MCF 10A (cell line): Measurements from ENCODE around the gene DYRK1A. TPM values are rescaled to one million over a fixed set of nuclear protein-coding genes. Genes with fewer than 3 reads are reported as not detected.

Experiments
- BruUV-seq: library from RNA; stranded (reverse); fragments of 400-500 nt; replicated peaks from 2 replicates; lab custom pipeline; 2021; lab: Mats Ljungman, UMichigan
- CTCF ChIA-PET: fragments of 300-600 bp; sonication (Branson Sonifier 250); formaldehyde crosslinking; extraction: SDS; loops from one replicate; lab custom pipeline; 2021; ENCODE audit warnings: antibody characterized with exemption, inconsistent platforms; lab: Yijun Ruan, JAX
- POLR2A ChIA-PET: fragments of 300-600, 350-650 bp; sonication (Branson Sonifier 250); formaldehyde crosslinking; extraction: SDS; loops from one replicate; lab custom pipeline; 2020; ENCODE audit warnings: antibody characterized with exemption, inconsistent platforms; lab: Yijun Ruan, JAX
- DNase-seq: peaks from one replicate; pipeline ENCODE4 v3.0.0-alpha.2; 2018; ENCODE audit not compliant: unreplicated experiment
- H3K27ac Mint-ChIP-seq: one replicate; pipeline ENCODE4 v1.8.0; 2022; ENCODE audit warnings: mild to moderate bottlenecking, low read depth, mixed read lengths; ENCODE audit not compliant: unreplicated experiment
- H3K27me3 Mint-ChIP-seq: one replicate; pipeline ENCODE4 v1.8.0; 2022; ENCODE audit warnings: mixed read lengths; ENCODE audit not compliant: insufficient read depth, unreplicated experiment
- H3K36me3 Mint-ChIP-seq: one replicate; pipeline ENCODE4 v1.8.0; 2022; ENCODE audit warnings: mild to moderate bottlenecking, moderate library complexity, mixed read lengths; ENCODE audit not compliant: insufficient read depth, unreplicated experiment
- H3K4me1 Mint-ChIP-seq: one replicate; pipeline ENCODE4 v1.8.0; 2022; ENCODE audit warnings: mixed read lengths; ENCODE audit not compliant: insufficient read depth, unreplicated experiment
- H3K4me3 Mint-ChIP-seq: one replicate; pipeline ENCODE4 v1.8.0; 2022; ENCODE audit warnings: mild to moderate bottlenecking, moderate library complexity, mixed read lengths; ENCODE audit not compliant: unreplicated experiment
- H3K9me3 Mint-ChIP-seq: one replicate; pipeline ENCODE4 v1.8.0; 2022; ENCODE audit warnings: mixed read lengths; ENCODE audit not compliant: unreplicated experiment
- intact Hi-C: fragments of 100-400 bp; cut with micrococcal nuclease; formaldehyde crosslinking; loops from 2 replicates; pipeline ENCODE4 v1.14.1; 2022
- total RNA-seq: library from RNA; stranded (reverse); gene quantifications from 2 replicates; pipeline ENCODE4 v1.2.3, GENCODE V29; 2022
- TF ChIP-seq, protein P1 (sequence below): fragments of 200-600 bp; IDR thresholded peaks from one replicate; pipeline ENCODE4 v1.8.0; 2022; ENCODE audit warnings: antibody characterized with exemption, mild to moderate bottlenecking; ENCODE audit not compliant: unreplicated experiment

Gene DYRK1A
- total RNA-seq, 1 experiment from 2014 or later, result 58.6 TPM

DNA sequence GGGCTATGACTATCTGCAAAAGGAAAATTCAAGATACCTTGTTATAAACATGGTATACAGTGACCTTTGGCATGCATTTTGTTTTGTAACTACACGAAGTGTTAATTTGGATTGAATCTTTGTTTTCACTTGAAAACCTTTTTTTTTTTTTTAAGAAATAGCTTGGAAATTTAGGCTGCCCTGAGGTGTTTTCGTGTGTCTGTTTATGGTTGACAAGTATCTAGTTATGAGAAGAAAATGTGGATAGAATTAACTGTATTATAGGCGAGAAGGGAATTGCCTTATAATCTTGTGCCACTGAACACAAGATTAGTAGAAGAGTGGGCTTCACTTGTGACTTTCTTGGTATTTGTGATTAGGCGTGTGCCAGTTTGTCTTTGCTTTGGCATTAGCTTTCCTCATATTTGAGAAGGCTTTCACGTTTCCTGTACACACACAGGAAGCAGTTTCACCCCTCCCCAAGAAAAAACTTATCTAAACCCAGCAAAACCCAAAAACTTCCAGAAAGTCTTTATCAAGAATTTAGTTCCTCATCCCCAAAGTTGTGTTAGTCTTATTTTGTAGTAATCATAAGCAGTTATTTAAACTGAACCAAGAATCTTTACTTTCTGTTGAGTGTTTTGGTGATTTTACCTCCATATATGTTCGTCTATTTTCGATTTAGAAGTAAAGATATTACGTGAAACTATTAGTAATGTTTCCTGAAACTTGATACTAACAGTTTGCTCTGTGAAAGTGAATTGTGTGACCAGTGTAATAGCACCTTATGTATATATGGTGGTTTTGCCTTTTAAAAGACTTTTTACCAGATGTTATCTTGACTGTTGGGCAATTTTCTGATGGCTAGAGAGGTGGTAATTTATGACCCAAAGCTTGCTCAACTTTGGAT lies 3.8 kb downstream of the DYRK1A start:
- H3K9me3 Mint-ChIP-seq, result no peaks in the 10 kb centered on the region
- H3K4me1 Mint-ChIP-seq, result peaks cover 56% of the 10 kb centered on the region
- H3K27me3 Mint-ChIP-seq, result no peaks in the 10 kb centered on the region
- peak overlapping the region; percentile 95 for H3K27ac Mint-ChIP-seq
- POLR2A ChIA-PET, result interaction anchor here (0.7 to 5.0 kb wide), 9 partner anchors 10 to 193 kb away, joined by 3 to 101 read pairs (median 14); partner anchors contain the start of gene VPS26C
- intact Hi-C loops, result no loop called here
- H3K4me3 Mint-ChIP-seq, result peak overlapping the region; percentile 83
- peaks cover 2% of the 10 kb centered on the region for H3K36me3 Mint-ChIP-seq
- CTCF ChIA-PET, result interaction anchor here (2.0 kb wide), 1 partner anchor 104 kb away, joined by 5 read pairs; the partner anchor contains the start of gene VPS26C
- DNase-seq, result peak; percentile 79
- no TSS peak for BruUV-seq
- TF ChIP-seq, protein P1, sequence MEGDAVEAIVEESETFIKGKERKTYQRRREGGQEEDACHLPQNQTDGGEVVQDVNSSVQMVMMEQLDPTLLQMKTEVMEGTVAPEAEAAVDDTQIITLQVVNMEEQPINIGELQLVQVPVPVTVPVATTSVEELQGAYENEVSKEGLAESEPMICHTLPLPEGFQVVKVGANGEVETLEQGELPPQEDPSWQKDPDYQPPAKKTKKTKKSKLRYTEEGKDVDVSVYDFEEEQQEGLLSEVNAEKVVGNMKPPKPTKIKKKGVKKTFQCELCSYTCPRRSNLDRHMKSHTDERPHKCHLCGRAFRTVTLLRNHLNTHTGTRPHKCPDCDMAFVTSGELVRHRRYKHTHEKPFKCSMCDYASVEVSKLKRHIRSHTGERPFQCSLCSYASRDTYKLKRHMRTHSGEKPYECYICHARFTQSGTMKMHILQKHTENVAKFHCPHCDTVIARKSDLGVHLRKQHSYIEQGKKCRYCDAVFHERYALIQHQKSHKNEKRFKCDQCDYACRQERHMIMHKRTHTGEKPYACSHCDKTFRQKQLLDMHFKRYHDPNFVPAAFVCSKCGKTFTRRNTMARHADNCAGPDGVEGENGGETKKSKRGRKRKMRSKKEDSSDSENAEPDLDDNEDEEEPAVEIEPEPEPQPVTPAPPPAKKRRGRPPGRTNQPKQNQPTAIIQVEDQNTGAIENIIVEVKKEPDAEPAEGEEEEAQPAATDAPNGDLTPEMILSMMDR, result no peak

DNA sequence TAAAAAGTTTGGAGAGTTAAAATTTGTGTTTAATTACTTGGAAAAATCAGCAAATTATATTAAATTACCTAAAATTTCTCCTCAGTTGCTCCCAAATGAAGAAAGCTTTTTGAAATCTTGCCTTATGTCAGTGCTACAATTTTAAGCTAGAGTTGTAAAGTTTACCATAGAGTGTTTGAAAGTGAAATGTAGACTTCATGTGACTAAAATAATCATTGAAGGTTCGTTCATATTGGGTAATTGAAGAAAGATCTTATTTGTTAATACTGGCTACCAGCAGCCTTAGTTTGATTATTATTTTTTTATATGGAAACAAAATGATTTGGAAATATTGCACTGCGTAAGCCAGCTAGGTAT lies 4.4 kb downstream of the DYRK1A start:
- CTCF ChIA-PET, result interaction anchor here (2.0 kb wide), 1 partner anchor 105 kb away, joined by 5 read pairs; the partner anchor contains the start of gene VPS26C
- intact Hi-C loops, result no loop called here
- no TSS peak for BruUV-seq
- Mint-ChIP-seq H3K27me3 (no peaks in the 10 kb centered on the region), H3K27ac (peak overlapping the region; percentile 95), H3K9me3 (no peaks in the 10 kb centered on the region), H3K4me3 (peak overlapping the region; percentile 83), H3K4me1 (peaks cover 61% of the 10 kb centered on the region), H3K36me3 (peaks cover 7% of the 10 kb centered on the region)
- TF ChIP-seq, protein P1, result no peak
- POLR2A ChIA-PET, result interaction anchor here (0.7 to 5.0 kb wide), 9 partner anchors 10 to 193 kb away, joined by 3 to 101 read pairs (median 14); partner anchors contain the start of gene VPS26C
- DNase-seq, result no peak

DNA sequence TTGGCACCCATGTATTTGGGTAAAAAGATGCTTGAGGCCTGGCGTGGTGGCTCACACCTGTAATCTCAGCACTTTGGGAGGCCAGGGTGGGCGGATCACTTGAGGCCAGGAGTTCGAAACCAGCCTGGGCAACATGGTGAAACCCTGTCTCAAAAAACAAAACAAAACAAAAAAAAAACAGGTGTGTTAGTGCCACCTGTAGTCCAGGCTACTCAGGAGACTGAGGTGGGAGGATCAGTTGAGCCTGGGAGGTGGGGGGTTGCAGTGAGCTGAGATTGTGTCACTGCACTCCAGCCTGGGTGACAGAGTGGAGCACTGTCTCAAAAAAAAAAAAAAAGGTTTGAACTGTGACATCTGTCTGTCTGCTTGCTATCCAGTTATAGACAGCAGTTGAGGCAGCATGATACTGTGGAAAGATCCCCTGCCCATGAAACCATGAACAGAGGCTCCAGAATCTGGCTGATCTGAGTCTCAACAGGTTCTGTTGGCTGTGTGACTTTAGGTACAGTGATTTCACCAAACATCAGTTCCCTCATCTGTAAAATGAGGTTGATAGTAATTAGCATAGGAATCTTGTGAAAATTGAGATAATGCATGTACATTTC lies 5.7 kb downstream of the DYRK1A start:
- TF ChIP-seq, protein P1, result no peak
- no peaks in the 10 kb centered on the region for H3K27me3 Mint-ChIP-seq
- POLR2A ChIA-PET, result interaction anchor here (1.0 to 5.0 kb wide), 6 partner anchors 9 to 192 kb away, joined by 3 to 101 read pairs (median 28); partner anchors contain the start of gene VPS26C
- BruUV-seq, result no TSS peak
- intact Hi-C loops, result no loop called here
- peaks cover 63% of the 10 kb centered on the region for H3K4me1 Mint-ChIP-seq
- DNase-seq, result no peak
- no peak overlapping the region for H3K27ac Mint-ChIP-seq
- peaks cover 7% of the 10 kb centered on the region for H3K36me3 Mint-ChIP-seq
- no peak overlapping the region for H3K4me3 Mint-ChIP-seq
- CTCF ChIA-PET, result interaction anchor here (0.6 to 2.0 kb wide), 2 partner anchors 10 to 106 kb away, joined by 3 to 5 read pairs; partner anchors contain the start of gene VPS26C
- H3K9me3 Mint-ChIP-seq, result no peaks in the 10 kb centered on the region
